ENCODE measurements around the gene THSD8.
A peak's percentile ranks its signal among the peaks of the same experiment; 100 is the strongest.
"Not testable (repeated sequence)": the region's sequence is repeated elsewhere in the genome, so short reads cannot be mapped to it uniquely, and the experiment has no call there.

THSD8 gene

DNA sequence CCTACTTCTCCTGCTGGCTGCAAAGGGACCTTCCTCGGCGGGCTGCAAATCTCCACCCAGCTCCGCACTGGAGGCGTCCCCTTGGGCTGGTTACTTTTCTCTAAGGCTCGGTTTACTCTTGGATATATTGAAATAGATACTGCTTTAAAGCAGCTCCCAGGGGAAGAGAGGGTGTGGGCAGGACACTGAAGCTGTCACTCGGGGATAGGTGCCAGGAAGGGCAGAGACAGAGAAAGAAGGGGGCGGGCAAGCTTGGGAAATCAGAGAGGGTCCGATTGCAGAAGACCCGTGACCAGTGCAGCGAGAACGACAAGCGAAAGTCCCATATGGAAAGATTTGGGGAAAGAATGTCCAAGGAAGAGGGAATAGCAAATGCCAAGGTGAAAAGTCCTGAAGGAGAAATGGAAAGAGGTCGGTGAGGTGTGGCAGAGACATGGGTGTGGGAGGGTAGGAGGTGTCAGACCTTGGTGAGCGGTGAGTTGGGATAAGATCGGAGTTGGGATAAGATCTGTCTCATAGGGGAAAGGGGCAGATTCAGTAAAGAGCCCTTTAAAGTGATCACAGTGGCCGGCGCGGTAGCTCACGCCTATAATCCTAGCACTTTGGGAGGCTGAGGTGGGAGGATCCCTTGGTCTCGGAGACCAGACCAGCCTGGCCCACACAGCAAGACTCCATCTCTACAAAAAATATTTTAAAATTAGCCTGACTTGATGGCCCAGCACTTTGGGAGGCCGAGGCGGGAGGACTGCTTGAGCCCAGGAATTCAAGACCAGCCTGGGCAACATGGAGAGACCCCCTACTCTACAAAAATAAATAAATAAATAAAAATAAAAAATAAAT is 618 bp downstream of the THSD8 start:
- peak overlapping the region; percentile 77 for H3K4me3 ChIP-seq (ENCODE audit: low read depth, low read length)
- no peak for DNase-seq (ENCODE audit: low read depth)
- TF ChIP-seq, protein P1, sequence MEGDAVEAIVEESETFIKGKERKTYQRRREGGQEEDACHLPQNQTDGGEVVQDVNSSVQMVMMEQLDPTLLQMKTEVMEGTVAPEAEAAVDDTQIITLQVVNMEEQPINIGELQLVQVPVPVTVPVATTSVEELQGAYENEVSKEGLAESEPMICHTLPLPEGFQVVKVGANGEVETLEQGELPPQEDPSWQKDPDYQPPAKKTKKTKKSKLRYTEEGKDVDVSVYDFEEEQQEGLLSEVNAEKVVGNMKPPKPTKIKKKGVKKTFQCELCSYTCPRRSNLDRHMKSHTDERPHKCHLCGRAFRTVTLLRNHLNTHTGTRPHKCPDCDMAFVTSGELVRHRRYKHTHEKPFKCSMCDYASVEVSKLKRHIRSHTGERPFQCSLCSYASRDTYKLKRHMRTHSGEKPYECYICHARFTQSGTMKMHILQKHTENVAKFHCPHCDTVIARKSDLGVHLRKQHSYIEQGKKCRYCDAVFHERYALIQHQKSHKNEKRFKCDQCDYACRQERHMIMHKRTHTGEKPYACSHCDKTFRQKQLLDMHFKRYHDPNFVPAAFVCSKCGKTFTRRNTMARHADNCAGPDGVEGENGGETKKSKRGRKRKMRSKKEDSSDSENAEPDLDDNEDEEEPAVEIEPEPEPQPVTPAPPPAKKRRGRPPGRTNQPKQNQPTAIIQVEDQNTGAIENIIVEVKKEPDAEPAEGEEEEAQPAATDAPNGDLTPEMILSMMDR (IDR thresholded peaks at IDR 0.05; ENCODE audit: low read depth, low read length, missing control alignments), result no peak

DNA sequence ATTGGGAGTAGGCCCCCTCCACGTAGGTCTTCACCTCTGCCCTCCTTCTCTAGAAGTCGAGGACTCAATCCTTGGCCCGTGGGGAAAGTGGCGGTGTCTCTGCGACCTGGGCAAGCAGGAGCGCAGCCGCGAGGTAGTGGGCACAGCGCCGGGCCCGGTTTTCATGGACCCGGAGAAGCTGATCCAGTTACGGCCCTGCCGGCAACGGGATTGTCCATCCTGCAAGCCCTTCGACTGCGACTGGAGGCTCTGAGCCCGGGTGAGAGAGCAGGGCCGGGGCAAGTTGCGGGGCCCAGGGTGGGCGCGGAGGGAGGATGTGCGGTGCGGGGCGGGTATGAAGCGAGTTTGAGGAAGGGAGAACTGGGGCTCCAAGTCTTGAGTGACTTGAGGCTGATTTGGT is 2.2 kb downstream of the THSD8 start:
- TF ChIP-seq, protein P1 (IDR thresholded peaks at IDR 0.05; ENCODE audit: low read depth, low read length, missing control alignments), result no peak
- DNase-seq (ENCODE audit: low read depth), result no peak

DNA sequence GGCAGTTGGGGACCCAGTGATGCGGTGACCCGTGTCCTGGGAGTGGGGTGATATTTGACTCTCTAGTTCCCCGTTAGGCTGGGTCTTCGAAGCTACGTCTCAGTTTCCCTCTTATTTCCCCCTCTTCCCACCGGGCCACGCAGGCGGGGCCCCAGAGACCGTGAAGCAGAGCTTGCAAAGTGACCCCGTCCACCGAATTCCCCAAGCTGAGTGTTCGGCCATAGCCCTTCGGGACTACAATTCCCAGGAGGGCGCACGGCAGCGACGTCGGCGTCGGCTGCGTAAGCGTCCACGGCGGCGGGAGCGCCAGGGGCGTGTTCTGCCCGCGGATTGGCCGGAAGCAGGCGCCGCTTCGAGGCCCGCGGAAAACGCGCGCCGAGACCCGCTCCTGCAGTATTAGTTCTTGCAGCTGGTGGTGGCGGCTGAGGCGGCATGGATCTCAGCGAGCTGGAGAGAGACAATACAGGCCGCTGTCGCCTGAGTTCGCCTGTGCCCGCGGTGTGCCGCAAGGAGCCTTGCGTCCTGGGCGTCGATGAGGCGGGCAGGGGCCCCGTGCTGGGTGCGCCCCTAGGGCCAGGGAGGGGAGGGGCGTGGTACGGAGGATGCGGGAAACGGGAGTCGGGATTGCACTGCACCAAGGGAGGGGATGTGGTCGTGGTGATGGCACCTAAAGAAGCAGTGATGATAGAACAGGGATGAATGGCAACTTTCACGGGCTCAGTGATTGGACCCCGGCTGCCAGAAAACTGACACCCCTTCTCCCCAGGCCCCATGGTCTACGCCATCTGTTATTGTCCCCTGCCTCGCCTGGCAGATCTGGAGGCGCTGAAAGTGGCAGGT is 4.6 kb downstream of the THSD8 start, which contains the start of gene RNASEH2A:
RNASEH2A (plus strand) TSS at position 343 of the 840 bp plus-strand sequence; CDS start at position 433, 90 bp downstream.
- TF ChIP-seq, protein P1 (IDR thresholded peaks at IDR 0.05; ENCODE audit: low read depth, low read length, missing control alignments), result no peak
- peak within 1 kb of the TSS; percentile 89 for H3K4me3 ChIP-seq (ENCODE audit: low read depth, low read length)
- peak; percentile 76 for DNase-seq (ENCODE audit: low read depth)

More for the DNA sequence above, 2.2 kb downstream of the THSD8 start:
- H3K4me3 ChIP-seq (ENCODE audit: low read depth, low read length), result no peak overlapping the region

DNA sequence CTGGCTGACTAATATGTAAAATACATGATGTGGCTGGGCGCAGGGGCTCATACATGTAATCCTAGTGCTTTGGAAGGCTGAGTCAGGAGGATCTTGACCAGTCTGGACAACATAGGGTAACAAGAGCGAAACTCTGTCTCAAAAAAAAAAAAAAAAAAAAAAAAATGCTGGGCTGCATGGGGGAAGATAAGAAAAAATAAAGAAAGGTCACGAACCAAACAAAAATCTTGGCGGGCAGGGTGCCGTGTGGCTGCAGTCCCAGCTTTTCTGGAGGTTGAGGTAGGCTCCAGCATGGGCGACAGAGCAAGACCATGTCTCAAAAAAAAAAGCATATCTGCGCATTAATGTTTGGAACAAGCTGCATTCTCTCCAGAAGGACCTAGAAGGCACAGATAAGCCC is 13.2 kb downstream of the THSD8 start:
- no peak for DNase-seq (ENCODE audit: low read depth)
- TF ChIP-seq, protein P1 (IDR thresholded peaks at IDR 0.05; ENCODE audit: low read depth, low read length, missing control alignments), result no peak

DNA sequence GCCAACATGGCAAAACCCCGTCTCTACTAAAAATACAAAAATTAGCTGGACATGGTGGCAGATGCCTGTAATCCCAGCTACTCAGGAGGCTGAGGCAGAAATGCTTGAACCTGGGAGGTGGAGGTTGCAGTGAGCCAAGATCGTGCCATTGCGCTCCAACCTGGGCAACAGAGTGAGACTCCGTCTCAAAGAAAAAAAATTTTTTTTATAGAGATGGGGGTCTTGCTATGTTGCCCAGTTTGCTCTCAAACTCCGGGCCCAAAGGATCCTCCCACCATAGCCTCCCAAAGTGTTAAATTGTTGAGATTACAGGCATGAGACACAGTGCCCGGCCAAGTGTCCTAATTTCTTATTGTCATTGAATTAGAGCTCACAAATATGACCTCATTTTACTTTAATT is 15.3 kb downstream of the THSD8 start:
- not testable (repeated sequence) for DNase-seq (ENCODE audit: low read depth); H3K4me3 ChIP-seq (ENCODE audit: low read depth, low read length)

More for the DNA sequence above, 13.2 kb downstream of the THSD8 start:
- no peak overlapping the region for H3K4me3 ChIP-seq (ENCODE audit: low read depth, low read length)

DNA sequence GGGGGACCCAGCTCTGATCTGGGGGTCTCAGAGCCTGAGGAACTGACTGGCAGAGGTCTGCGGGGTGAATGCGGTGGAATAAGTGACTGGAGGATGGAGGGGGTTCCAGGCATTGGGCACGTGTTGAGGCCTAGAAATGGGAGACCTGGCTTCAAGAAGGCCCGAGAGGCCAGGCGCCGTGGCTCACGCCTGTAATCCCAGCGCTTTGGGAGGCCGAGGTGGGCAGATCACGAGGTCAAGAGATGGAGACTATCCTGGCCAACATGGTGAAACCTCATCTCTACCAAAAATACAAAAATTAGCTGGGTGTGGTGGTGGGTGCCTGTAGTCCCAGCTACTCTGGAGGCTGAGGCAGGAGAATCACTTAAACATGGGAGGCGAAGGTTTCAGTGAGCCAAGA is 15.9 kb downstream of the THSD8 start:
- not testable (repeated sequence) for DNase-seq (ENCODE audit: low read depth); H3K4me3 ChIP-seq (ENCODE audit: low read depth, low read length)

DNA sequence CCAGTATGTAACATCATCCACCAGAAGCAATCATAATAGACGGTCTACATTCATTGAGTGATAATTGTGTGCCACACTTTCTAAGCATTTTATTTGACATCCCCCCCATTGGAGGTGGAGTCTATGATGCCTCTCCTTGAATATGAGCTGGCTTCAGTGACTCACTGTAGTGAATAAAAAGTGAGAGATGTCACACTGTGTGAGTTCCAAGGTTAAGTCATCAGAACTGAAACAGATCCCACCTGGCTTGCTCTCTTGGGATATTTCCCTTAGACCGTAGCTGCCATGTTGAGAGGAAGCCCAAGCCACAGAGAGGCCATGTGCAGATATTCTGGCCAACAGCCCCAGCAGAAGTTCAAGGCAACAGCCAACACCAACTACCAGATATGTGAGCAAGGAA is 19.9 kb downstream of the THSD8 start:
- DNase-seq (ENCODE audit: low read depth), result no peak
- H3K4me3 ChIP-seq (ENCODE audit: low read depth, low read length), result no peak overlapping the region
- TF ChIP-seq, protein P1 (IDR thresholded peaks at IDR 0.05; ENCODE audit: low read depth, low read length, missing control alignments), result no peak
